Epithelial cell of proximal tubule (primary cell): ENCODE data around the gene FAM9A. TPM values are rescaled to one million over a fixed set of nuclear protein-coding genes. Genes with fewer than 3 reads are reported as not detected.
A peak's percentile ranks its signal among the peaks of the same experiment; 100 is the strongest.

ENCODE experiments used
- DNase-seq: peaks from one replicate; pipeline ENCODE4 v3.0.0-alpha.2; 2011; ENCODE audit warnings: low read depth
- H3K4me3 ChIP-seq: 2 replicates; pipeline ENCODE4 v1.5.1; 2011; ENCODE audit warnings: low read depth, mild to moderate bottlenecking, low read length
- total RNA-seq: library from RNA; depleted of rRNA; stranded (reverse); fragments of >200 nt; gene quantifications from 2 replicates; pipeline ENCODE4 v1.2.3, GENCODE V29; 2015
- TF ChIP-seq, protein P1 (sequence below): conservative IDR thresholded peaks from 2 replicates; pipeline ENCODE4 v1.5.1; 2012; ENCODE audit warnings: low read depth, mild to moderate bottlenecking, low read length

The FAM9A gene
- total RNA-seq, 1 donor from 2014 or later, result not detected

- no peak overlapping the region for H3K4me3 ChIP-seq
- no peak for DNase-seq
- TF ChIP-seq, protein P1, sequence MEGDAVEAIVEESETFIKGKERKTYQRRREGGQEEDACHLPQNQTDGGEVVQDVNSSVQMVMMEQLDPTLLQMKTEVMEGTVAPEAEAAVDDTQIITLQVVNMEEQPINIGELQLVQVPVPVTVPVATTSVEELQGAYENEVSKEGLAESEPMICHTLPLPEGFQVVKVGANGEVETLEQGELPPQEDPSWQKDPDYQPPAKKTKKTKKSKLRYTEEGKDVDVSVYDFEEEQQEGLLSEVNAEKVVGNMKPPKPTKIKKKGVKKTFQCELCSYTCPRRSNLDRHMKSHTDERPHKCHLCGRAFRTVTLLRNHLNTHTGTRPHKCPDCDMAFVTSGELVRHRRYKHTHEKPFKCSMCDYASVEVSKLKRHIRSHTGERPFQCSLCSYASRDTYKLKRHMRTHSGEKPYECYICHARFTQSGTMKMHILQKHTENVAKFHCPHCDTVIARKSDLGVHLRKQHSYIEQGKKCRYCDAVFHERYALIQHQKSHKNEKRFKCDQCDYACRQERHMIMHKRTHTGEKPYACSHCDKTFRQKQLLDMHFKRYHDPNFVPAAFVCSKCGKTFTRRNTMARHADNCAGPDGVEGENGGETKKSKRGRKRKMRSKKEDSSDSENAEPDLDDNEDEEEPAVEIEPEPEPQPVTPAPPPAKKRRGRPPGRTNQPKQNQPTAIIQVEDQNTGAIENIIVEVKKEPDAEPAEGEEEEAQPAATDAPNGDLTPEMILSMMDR, result no peak
Measured at GRCh38 chrX:8823698-8824097, 22.5 kb upstream of the FAM9A start.

DNA sequence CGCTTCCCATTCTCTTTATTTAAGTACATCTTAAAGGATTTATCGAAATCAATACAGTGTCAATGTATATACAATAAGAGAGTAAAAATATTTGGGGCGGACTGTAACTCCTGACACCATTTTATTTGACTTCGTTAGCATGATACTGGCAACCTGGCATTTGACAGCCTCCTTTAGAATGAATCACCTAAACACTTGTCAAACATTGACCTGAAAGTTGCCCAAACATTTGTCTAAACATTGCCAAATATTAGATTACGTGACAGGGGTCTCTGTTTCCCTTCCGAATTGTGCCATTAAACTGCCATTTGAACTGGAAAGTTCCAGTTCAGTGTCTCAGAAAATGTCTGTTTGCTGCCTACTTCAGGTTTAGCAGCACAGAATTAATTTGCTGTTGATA, 20.8 kb upstream of the FAM9A start:
- no peak overlapping the region for H3K4me3 ChIP-seq
- TF ChIP-seq, protein P1, result no peak
- no peak for DNase-seq

- H3K4me3 ChIP-seq, result no peak overlapping the region
- no peak for DNase-seq
- TF ChIP-seq, protein P1, result peak; percentile 33
Measured at GRCh38 chrX:8820910-8821527, 19.8 kb upstream of the FAM9A start.

DNA sequence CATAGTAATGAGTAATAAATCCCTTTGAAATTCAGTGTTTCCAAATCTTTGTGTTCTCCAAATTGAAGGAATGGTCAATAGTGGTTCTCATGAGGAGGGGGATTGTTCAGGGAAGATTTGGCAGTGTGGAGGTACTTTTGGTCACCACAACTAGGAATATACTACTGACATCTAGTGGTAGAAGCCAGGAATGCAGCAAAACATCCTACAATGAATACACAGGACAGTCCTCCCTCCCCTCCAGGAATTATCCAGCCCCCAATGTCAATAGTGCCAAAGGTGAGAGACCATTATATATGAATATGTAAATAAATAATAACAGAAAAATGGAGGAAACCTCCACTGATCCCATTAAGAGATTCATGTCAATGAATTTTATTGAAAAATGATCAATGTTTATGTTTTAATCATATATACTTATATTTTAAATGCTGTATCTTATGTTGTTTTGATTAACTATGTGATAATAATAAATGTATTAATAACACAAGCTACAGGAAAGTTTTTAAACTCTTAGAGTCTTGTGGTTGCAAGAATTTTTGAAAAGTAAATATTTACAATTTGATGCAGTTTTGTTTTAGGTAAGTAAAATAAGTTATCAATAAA, 14.4 kb upstream of the FAM9A start:
- H3K4me3 ChIP-seq, result no peak overlapping the region
- no peak for DNase-seq
- TF ChIP-seq, protein P1, result peak; percentile 69

GRCh38 chrX:8813036-8813435, 11.9 kb upstream of the FAM9A start:
- no peak for DNase-seq
- H3K4me3 ChIP-seq, result no peak overlapping the region
- TF ChIP-seq, protein P1, result no peak

- H3K4me3 ChIP-seq, result no peak overlapping the region
- DNase-seq, result no peak
- TF ChIP-seq, protein P1, result no peak
Measured at GRCh38 chrX:8811611-8812010, 10.4 kb upstream of the FAM9A start.

GRCh38 chrX:8808661-8809060, 7.5 kb upstream of the FAM9A start:
- no peak for DNase-seq
- TF ChIP-seq, protein P1, result no peak
- no peak overlapping the region for H3K4me3 ChIP-seq
